Neural cell (in vitro differentiated cells): ENCODE data around the gene AKR1C4.

Experiments used
- CTCF ChIP-seq: fragments of 450-650 bp; IDR thresholded peaks from 2 replicates; pipeline ENCODE4 v1.5.1; 2014; ENCODE audit warnings: antibody characterized with exemption, mild to moderate bottlenecking, moderate library complexity; ENCODE audit not compliant: poor library complexity, severe bottlenecking
- EP300 ChIP-seq: fragments of 450-650 bp; conservative IDR thresholded peaks from 2 replicates; pipeline ENCODE4 v1.6.1; 2014; ENCODE audit warnings: antibody characterized with exemption, mild to moderate bottlenecking, moderate library complexity; ENCODE audit not compliant: poor library complexity, severe bottlenecking
- EZH2 ChIP-seq: fragments of 200-600, 300-800 bp; shearing (Covaris generic), sonication (generic); IDR thresholded peaks from 2 replicates; pipeline ENCODE4 v1.6.1; 2014; ENCODE audit warnings: antibody characterized with exemption, low read length, borderline replicate concordance, mild to moderate bottlenecking; ENCODE audit not compliant: insufficient read depth, poor library complexity, severe bottlenecking
- POLR2AphosphoS5 ChIP-seq: IDR thresholded peaks from 2 replicates; pipeline ENCODE4 v1.6.1; 2012
- RAD21 ChIP-seq: fragments of 450-650 bp; conservative IDR thresholded peaks from 2 replicates; pipeline ENCODE4 v1.6.1; 2014; ENCODE audit warnings: antibody characterized with exemption, mild to moderate bottlenecking, moderate library complexity
- REST ChIP-seq: IDR thresholded peaks from 2 replicates; pipeline ENCODE4 v1.6.1; 2012; ENCODE audit warnings: borderline replicate concordance
- SMC3 ChIP-seq: fragments of 450-650 bp; conservative IDR thresholded peaks from 2 replicates; pipeline ENCODE4 v1.6.1; 2014; ENCODE audit warnings: antibody characterized with exemption, mild to moderate bottlenecking, moderate library complexity; ENCODE audit not compliant: poor library complexity
- TAF1 ChIP-seq: IDR thresholded peaks from 2 replicates; pipeline ENCODE4 v1.6.1; 2012; ENCODE audit warnings: low read depth

GRCh38 chr10:5159126-5159525 is 37.5 kb upstream of the AKR1C4 start:
- TF ChIP-seq CTCF = no peak
- TF ChIP-seq EZH2 = no peak
- TF ChIP-seq RAD21 = no peak
- TF ChIP-seq POLR2AphosphoS5 = no peak
- TF ChIP-seq SMC3 = no peak
- no peak for TF ChIP-seq EP300
- no peak for TF ChIP-seq REST
- TF ChIP-seq TAF1 = no peak
